Endometrial microvascular endothelial cells (primary cell): ENCODE measurements around the gene SLC18A3. TPM values are rescaled to one million over a fixed set of nuclear protein-coding genes. Genes with fewer than 3 reads are reported as not detected.

Source experiments
- in situ Hi-C: cut with HindIII; loops from 2 replicates; pipeline ENCODE4 v1.10.0; 2017; ENCODE audit warnings: low sequenced_read_pairs, low pct_unique_long_range_greater_than_20kb; ENCODE audit errors: inconsistent ontology term
- total RNA-seq: library from RNA; depleted of rRNA; stranded (reverse); fragments of >200 nt; gene quantifications from one replicate; pipeline ENCODE4 v1.2.3, GENCODE V29; 2015; ENCODE audit errors: inconsistent ontology term

Gene SLC18A3
- total RNA-seq, 1 donor from 2014 or later: not detected

DNA sequence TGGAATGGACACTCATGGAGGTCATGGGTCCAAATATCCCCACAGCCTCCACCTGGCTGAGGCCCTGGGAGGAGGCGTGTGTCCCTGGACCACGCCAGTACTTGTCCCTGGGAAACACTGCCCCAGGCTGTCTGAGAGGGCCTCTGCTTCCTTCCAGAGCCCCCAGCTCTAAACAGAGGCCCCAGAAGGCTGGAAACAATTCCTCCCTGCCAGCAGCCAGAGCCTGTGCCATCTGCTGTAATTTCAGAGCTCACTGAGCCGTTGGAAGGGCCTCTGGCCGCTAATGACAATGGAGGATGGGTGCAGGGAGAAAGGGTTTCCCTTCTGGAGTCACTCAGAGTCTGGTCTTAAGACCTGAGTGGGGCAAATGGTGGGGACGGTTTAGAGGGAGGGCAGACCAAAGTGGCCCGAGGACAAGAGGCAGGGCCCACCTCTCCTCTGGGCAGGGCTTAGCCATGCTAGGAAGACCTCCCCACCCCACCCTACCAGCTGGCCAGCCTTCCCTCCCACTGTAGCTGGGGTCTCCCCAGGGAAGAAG, 10.8 kb downstream of the SLC18A3 start:
- in situ Hi-C loops: no loop called here

DNA sequence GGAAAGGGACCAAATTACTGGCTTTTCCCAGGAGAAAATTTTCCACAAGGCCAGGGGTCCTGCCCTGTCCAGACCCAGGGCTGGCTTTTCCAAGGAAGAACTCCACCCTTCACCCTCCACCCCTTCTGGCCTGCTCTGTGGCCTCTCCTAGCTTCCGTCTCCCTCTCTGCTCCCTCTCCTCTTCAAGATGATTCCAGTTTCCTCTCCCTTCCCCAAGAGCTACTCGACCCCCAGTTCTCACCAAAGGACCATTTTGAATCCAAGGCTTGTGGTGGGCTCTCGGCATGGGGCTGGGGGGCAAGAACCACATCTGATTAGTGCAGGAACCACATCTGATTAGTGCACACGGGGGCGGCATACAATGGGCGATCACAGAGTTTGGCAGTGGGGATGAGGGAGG, 11.5 kb downstream of the SLC18A3 start:
- in situ Hi-C loops: no loop called here

GRCh38 chr10:49622426-49623425, 12.6 kb downstream of the SLC18A3 start:
- in situ Hi-C loops: no loop called here

GRCh38 chr10:49624629-49625028, 14.5 kb downstream of the SLC18A3 start:
- in situ Hi-C loops: no loop called here

DNA sequence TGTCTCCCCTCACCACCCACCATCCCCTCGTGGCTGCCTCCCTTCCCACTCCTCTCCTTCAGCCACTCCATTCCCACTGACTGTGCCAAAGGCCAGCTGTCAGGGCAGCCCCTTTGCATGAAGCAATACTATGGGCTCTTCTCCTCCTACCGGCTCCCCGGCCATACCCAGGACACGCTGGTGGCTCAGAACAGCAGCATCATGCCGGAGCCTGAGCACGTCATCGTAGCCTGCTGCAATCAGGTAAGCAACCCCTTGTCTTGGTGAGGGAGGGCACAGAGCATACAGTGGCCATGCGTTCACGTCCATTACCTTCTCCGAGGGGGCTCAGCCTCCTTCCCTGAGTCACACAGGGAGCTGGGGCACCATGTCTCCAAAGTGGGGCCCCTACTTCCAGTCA, 15.3 kb downstream of the SLC18A3 start:
- in situ Hi-C loops: no loop called here

DNA sequence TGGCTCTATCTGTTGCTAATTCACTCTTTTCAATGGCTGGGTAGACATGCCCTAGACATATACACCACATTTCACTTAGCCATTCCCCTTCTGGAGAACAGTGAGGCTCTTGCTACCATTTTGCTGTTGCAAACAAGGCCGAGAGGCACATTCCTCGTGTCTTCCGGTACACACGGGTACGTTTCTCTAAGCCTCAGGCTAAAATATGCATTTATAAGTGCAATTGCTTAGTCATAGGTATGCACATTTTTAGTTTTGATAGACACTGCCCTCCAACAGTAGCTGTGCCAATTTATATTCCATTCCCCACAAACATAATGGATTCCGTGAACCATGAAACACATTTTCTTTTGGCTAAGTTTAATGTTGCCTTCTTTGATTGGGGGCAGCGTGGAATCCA, 16.9 kb downstream of the SLC18A3 start:
- in situ Hi-C loops: no loop called here

GRCh38 chr10:49627644-49628247, 17.6 kb downstream of the SLC18A3 start:
- in situ Hi-C loops: no loop called here

DNA sequence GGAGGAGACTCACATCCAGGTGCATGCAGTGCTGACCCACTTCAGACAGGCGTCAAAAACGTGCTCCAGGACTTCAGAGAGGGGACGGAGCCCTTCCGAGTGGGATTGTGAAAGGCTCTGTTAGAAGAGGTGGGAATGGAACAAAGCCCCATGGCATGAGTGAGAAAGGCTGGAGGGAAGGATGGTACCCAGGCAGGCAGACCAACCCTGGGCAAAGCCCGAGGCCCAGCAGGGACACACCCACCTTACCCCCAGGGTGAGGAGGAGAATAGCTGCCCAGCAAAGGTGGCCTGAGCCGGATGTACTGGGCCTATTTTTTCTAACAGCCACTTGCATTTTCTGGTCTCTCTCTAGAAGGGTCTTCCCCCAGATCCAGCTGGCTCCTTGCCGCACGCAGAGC, 18.5 kb downstream of the SLC18A3 start:
- in situ Hi-C loops: no loop called here

- in situ Hi-C loops: no loop called here
Observed at GRCh38 chr10:49629431-49629881, 19.3 kb downstream of the SLC18A3 start.

DNA sequence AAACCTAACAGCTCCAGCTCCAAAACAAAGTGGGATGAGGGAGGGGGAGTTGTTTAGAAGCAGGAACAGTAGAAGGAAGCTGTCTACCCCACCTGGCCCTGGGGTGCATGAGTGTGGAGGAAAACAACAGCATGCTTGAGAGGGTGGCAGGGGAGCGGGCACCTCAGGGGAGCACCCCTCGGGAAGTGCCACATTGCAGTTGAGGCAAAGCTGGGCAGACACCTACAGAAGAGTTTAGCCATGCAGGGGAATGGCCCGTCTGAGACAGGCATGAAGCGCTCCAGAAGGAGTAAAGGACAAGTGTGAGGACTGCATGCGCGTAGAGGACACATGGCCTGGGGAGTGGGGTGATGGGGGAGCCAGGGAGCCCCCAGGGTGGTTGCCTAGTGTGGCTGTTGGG, 21.9 kb downstream of the SLC18A3 start:
- in situ Hi-C loops: no loop called here

DNA sequence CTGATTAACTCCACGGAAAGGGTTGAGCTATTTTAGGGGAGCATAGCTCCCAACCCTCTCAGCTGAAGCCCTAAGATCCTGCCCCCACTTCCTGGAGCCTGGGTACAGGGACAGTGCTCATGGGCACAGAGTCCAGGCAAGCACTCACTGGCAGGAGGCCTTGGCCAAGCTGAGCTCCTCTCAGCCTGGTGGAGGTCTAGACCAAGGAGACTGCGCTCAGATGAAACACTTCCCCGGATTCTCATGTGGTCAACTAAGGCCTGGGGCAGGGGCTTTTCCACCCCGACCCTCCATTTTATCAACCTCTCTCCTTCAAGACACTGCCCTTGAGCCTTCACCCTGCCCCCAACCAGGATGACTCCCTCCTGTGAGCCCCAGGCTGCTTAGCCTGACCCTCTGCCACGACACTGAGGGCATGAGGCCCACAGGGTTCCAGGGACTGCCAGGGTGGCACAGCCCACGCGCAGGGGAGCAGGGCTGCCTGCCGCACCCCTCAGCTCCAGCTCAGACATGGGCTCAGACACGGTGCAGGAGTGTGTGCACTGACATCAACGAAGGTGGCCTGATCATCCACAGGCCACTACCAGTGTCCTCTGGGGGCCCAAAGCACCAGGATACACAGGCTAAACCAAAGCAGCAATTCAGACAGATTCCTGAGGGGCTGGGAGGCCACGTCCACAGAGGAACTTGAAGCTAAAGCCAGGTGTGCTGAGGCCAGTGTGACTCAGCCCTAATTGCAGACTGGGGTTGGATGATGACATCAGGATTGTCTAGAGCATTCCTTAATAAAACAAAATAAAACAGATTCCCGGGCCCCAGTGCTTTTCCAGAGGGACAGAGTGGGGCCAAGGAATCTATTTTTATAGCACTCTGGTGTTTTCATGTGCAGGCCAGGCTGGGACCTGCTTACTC, 22.6 kb downstream of the SLC18A3 start:
- in situ Hi-C loops: no loop called here

GRCh38 chr10:49633327-49634068, 23.4 kb downstream of the SLC18A3 start:
- in situ Hi-C loops: no loop called here

GRCh38 chr10:49634069-49634660, 24.1 kb downstream of the SLC18A3 start:
- in situ Hi-C loops: no loop called here

DNA sequence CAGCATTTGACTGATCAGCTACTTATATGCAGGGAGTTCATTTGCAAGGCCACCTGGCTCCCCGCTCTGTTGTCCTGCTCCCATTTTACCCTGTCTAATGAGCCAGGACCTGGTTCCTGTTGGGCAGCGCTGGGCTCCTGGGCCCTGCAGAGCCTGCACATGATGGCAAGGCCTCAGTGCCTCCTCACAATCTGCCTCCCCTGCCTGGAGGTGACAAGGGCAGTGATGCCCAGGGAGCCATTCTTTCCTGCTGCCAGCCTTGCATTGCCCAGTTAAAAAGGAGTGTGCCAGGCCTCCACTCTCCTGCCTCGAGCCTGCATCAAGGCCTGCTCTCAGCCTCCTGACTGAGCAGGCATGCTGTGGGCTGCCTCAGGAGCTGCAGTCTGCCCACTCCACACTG, 32.2 kb downstream of the SLC18A3 start:
- in situ Hi-C loops: no loop called here

DNA sequence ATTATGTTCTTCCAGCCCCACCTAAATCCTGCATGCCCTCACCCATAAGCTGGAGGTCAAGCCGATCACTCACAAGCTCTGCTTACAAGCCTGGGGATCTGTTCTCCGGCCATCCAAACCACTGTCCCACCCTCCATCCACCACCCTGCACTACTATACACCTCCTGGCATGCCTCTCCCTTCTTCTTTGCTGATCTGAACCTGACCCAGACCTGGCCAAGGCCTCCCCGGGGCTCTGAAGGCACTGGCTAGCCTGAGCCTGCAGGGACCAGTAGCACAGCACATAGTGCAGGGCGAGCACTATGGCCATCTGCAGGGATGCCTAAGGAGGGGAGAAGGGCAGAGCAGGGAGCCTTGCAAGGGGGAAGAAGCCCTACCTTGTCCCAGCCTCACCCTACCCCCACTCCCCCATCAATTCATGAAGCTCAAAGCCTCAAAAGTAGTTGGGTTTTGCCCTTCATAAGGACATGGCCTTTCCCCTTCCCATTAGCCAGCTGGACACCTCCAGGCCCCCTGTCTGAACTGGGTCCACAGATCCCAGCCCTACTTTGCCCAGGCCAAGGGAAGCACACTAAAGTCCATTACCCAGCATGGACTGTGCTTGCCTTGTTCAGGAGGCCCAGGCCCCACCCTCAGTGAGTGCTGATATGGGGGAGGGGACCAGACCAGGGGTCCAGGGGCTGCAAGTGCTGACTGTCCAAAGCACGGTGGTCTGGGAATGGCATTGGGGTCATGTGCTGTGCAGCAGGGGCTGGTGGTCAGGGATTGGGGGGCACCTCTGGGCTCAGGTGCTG, 33.3 kb downstream of the SLC18A3 start:
- in situ Hi-C loops: no loop called here

DNA sequence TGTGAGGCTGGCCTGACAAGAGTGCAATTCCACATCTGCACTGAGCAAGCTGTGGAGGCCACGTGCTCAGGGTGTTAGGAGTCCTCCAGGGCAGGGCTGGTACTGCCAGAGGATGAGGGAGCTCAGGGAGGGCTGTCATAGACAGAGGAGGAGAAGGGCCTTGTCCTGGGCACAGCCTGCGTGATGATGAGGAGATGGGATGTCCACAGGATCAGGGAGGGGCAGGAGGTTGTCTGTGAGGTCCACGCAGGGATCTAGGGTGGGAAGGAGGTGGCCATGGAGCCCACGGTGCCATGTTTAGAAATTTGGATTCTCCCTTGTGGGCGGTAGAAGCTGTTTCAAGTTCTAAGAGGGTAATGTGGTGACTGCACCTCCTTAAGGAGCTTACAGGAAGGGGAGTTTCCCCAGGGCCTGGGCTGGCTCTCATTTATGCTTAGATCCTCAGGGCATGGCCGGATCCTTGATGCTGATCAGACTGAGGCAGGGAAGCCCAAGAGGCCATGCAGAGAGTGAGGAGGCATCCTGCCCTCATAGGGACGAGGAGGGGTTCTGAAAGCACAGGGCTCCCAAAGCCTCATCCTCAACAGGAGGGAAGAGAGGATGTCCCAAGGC, 34.0 kb downstream of the SLC18A3 start:
- in situ Hi-C loops: no loop called here

DNA sequence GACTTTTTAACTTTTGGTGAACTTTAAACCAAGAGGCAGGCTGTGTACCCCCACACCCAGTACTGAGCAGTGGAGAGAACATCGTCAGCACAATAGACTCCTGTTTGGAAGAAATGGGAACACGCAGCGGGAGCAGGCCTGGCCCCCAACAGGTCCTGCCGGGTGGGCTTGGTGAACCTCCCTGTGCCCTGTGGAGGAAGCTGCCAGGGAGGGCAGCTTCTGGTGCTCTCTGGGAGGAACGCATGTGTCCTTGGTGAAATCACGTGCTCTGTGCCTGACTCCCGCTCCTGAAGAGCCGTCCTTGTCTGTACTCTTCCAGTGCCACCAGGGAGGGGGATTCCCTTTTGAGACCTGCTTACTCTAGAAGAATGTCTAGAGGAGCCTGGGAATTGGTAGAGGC, 35.3 kb downstream of the SLC18A3 start:
- in situ Hi-C loops: no loop called here
